NCI-H82 treated with DMSO at 0.1 percent for 48 hours (cell line): ENCODE data around the gene MAB21L1.

ENCODE experiments used
- DNase-seq: peaks from one replicate; lab custom pipeline; 2025; ENCODE audit not compliant: unreplicated experiment; lab: John Stamatoyannopoulos, UW

MAB21L1 gene

DNA sequence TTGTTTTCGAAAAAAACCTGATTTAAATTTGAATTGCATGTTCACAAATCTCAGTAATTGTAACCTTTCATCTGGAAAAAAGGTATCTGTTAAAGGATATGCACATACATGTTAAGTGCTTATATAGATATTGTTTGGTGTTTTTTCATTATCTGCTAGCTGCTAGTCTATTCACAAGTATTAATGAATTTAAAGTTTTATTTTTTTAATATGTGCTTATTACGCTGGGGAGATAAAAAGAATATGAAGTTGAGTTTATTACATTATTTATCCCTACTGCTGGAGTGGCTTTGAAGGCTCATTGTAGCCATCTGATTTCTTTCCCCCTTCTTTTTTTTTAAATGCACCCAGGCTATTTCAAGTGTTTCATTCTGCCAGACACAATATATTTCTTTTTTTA is 3.9 kb upstream of the MAB21L1 start:
- DNase-seq, result no peak

DNA sequence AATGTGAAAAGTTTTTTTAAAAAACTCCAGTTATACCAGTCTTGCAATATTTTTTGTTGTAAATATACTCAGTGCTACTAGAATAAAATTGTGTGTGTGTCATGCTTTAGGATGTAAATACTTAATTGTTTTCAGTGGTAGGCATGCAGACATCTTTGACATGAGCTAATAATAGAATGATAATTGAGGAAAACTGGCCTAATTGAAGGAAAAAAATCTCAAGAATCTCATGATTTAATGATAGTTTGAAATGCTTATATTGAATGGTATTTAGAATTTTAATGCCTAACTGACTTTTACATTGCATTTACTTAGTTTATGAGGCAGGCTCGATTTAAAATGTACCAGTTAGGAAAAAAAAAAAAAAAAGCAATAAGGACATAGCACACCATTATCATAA is 3.2 kb upstream of the MAB21L1 start:
- DNase-seq, result no peak

GRCh38 chr13:35479038-35479492 is 2.6 kb upstream of the MAB21L1 start:
- DNase-seq, result peak; percentile 87

DNA sequence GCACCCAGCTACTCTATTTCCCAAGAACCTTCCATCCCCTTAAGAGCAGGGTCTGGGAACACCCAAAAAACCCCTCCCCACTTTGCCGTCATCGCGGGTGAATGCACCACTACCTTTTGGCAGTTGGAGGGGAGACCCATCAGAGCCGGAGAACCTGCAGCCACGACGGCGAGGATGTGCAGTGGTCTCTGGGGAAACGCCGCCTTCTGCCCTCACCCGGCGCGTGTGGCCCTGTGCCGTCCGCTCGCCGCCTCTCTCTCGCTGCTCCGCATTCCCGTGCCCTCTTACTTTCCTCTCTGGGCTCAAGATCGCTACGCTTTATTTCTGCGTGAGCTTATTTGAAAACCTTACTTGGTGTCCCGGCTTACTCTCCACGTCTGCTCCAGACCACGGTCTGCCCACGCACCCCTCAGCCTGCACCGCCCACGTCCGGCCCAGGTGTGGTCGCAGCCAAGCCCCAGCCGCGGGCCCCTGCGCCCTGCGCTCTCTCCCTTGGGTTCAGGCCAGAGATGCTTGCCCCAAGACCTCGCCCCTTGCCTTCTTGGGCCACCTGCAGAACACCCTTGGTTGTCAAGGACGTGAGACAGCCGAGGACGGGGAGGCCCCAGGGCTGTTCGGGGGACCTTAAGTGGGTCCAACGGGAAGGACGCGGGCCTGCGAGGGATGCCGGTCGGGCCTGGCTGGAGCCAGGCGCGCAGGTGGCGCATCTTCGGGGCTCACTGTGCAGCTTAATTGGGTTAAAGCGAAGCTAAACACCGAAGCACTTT is 2.0 kb upstream of the MAB21L1 start:
- DNase-seq, result no peak

- DNase-seq, result no peak
Measured at GRCh38 chr13:35477386-35477946, 977 bp upstream of the MAB21L1 start.

- DNase-seq, result no peak
Measured at GRCh38 chr13:35475212-35475959, 1.1 kb downstream of the MAB21L1 start.

- DNase-seq, result peak; percentile 85
Measured at GRCh38 chr13:35474496-35475211, 1.8 kb downstream of the MAB21L1 start.

- no peak for DNase-seq
Measured at GRCh38 chr13:35473802-35474201, 2.7 kb downstream of the MAB21L1 start.

- peak; percentile 36 for DNase-seq
Measured at GRCh38 chr13:35473206-35473775, 3.2 kb downstream of the MAB21L1 start.

GRCh38 chr13:35472323-35472881 is 4.1 kb downstream of the MAB21L1 start:
- DNase-seq, result no peak

- DNase-seq, result peak; percentile 54
Measured at GRCh38 chr13:35471706-35472322, 4.7 kb downstream of the MAB21L1 start.

DNA sequence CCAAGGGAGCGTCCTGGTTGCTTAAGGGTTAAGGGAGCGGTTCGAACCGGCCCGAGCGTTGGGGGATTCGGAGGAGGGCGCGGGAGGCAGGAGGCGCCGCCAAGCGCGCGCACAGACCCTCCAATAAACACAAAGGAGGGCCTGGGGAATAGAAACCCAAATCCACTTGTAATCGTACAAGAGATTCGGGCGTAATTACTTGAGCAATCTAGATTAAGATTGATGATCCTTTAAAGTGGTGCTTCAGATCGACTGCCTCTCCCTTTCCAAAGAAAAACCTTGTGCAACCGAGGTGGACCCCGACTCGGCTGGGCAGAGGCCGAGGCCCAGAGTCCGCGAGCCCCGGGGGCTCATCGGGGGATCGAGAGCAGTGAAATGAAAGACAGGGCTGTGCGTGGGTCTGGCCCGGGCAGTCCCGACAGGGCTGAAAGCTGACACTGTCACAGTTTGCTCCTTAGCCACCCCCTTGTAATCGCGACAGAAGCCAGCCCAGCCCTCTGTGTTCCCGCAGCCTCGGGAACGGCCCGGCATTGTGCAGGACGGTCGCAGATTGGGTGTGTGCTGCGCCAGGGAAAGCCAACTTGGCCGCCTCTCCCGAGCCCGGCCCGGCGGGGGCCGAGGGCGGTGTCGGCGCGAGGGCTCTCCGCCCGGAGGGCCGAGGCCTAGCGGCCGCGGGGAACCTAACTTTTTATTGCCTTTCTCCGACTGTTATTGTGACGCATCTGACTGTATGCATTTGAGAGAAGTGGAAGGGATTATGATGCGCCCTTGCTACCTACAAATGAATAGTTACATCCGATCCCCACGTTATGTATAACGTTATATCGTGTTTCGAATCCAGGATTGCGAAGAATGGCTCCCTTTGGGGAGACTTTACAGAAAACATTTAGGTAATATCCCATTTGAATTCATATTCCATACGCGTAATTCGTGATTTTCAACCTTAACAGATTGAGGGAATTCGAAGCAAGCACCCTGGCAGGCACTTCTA is 5.5 kb downstream of the MAB21L1 start:
- peak; percentile 94 for DNase-seq

DNA sequence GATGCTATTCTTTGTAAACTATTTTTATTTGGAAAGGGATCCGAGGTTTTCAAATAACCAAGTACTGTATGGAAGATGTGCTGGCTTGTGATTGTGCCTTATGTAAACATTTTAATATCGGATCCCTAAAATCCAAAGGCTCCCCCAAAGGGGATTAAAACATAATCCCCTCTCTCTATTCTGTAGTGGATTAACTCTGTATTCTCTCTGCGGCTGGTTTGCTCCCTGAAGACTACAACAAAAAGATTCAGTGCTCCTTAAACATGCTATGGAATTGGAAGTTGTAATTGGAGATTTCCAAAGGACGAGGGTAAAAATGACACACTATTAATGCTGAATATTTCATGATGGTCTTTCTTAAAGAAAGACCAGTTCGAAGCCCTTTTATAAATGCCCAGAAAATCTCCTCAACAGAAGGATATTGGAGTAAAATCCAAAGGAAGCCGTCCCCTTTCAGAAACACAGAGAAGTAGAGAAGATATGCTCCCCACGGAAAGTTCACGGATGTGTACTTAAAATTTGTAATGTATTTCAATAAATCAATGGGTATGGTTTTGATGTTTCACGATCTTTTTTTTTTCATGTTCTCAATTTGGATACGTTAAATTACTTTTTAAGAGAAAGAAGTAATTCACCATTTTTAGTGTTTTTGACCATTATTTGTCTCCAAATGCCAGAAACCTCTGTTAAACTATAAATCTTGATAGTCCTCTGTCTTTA is 6.5 kb downstream of the MAB21L1 start:
- DNase-seq, result peak; percentile 96

- DNase-seq, result no peak
Measured at GRCh38 chr13:35468195-35468594, 8.3 kb downstream of the MAB21L1 start.

- DNase-seq, result no peak
Measured at GRCh38 chr13:35465371-35465770, 11.1 kb downstream of the MAB21L1 start.

DNA sequence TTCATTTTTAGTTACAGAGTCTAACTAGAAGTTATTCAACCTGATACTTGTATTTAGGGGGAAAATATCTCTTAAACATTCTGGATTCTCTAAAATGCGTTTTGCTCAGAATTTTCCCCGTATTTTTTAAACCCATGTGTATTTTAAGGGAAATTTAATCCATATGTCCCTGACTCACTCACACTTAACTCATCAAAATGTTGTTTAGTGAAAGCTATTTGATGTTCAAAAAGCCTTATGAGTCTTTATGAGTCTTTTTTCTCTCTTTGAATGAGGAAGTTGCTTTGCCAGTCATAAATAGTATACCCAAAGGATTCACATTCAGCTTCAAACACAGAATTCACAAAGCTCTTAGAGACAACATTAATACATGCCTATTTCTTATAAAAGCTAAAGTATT is 16.4 kb downstream of the MAB21L1 start:
- no peak for DNase-seq

DNA sequence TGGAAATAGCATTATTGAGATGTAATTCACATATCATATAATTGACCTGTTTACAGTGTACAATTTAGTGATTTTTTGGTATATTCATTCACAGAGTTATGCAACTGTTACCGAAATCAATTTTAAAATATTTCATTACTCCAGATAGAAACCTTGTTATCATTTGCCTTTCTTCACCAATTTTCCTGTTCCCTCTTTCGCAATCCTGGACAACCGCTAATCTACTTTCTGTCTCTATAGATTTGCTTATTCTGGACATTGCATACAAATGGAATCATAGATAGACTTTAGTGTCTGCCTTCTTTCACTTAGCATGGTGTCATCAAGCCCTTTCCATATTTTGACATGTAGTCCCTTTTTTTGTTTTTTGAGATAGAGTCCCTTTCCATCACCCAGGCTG is 19.2 kb downstream of the MAB21L1 start:
- no peak for DNase-seq

DNA sequence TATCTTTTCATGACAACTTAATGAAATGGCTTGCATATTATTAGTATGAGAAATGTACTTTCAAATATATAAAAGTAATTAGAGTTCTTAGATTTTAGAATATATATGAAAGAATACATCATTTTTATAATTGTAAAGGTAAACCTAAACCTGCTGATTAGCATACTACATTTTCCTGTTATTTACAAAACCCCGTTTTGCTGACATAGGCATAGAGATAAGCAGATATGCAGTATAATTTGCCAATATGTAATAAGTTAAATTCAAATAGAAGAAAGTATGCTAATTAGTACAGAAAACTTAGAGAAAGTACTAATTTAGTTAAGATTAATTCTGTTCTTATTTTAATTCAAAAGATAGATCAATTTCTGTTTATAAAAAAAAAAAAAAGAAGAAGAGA is 21.5 kb downstream of the MAB21L1 start:
- no peak for DNase-seq
